ENCODE results near the gene PLEKHN1. TPM values are rescaled to one million over a fixed set of nuclear protein-coding genes. Genes with fewer than 3 reads are reported as not detected.

The PLEKHN1 gene
- total and polyA plus RNA-seq, 7 experiments from 2014 or later: 0.18 to 3.0 (median 0.83) TPM; not detected in 1

- Mint-ChIP-seq H3K27ac (no peak overlapping the region), H3K4me3 (peak overlapping the region in 8 of 10 donors; percentile 8 to 72 (median 38)), H3K4me1 (peaks cover 6 to 20% (median 15%) of the 10 kb centered on the region in 7 donors), H3K9me3 (no peaks in the 10 kb centered on the region), H3K27me3 (peaks cover 26 to 59% (median 37%) of the 10 kb centered on the region in 5 donors), H3K36me3 (peaks cover 0 to 3% (median 0%) of the 10 kb centered on the region in 5 donors)
- Histone ChIP-seq H3K36me3 (ENCODE audit: control insufficient read depth in 2 of 3, insufficient read depth in 3 of 3, low read length in 3 of 3) (no peaks in the 10 kb centered on the region), H3K27ac (ENCODE audit: low read depth, low read length) (no peak overlapping the region), H3K9me3 (ENCODE audit: control insufficient read depth in 2 of 3, low read length in 3 of 3) (no peaks in the 10 kb centered on the region), H3K4me1 (ENCODE audit: control insufficient read depth in 2 of 2, insufficient read depth in 2 of 2, low read length in 2 of 2) (peaks cover 7 to 21% of the 10 kb centered on the region in 2 donors), H3K4me3 (ENCODE audit: low read length) (peak overlapping the region; percentile 44), H3K27me3 (ENCODE audit: control insufficient read depth in 2 of 2, insufficient read depth in 2 of 2, low read length in 2 of 2) (peaks cover 7 to 27% of the 10 kb centered on the region in 2 donors)
- ChIA-PET CTCF (no interaction called here), POLR2A (no interaction called here)
- ATAC-seq: no peak
- DNase-seq: no peak
- intact Hi-C loops (cut with micrococcal nuclease): loop anchor here in 1 of 2 donors (1.0 kb wide), 1 partner anchor 34 kb away; the partner anchor contains the start of gene NOC2L
Measured at GRCh38 chr1:924656-925560, 41.4 kb upstream of the PLEKHN1 start.

- Histone ChIP-seq H3K27ac (ENCODE audit: low read depth, low read length) (no peak overlapping the region), H3K4me3 (ENCODE audit: low read length) (no peak overlapping the region), H3K36me3 (ENCODE audit: control insufficient read depth in 2 of 3, insufficient read depth in 3 of 3, low read length in 3 of 3) (no peaks in the 10 kb centered on the region), H3K9me3 (ENCODE audit: control insufficient read depth in 2 of 3, low read length in 3 of 3) (no peaks in the 10 kb centered on the region), H3K4me1 (ENCODE audit: control insufficient read depth in 2 of 2, insufficient read depth in 2 of 2, low read length in 2 of 2) (peaks cover 7 to 19% of the 10 kb centered on the region in 2 donors), H3K27me3 (ENCODE audit: control insufficient read depth in 2 of 2, insufficient read depth in 2 of 2, low read length in 2 of 2) (peaks cover 7 to 26% of the 10 kb centered on the region in 2 donors)
- H3K27ac Mint-ChIP-seq: peak overlapping the region in 1 of 9 donors; percentile 46
- CTCF ChIA-PET: no interaction called here
- DNase-seq (no peak), ATAC-seq (no peak)
- H3K36me3 Mint-ChIP-seq: peaks cover 0 to 3% (median 0%) of the 10 kb centered on the region in 5 donors
- peak overlapping the region in 9 of 10 donors; percentile 33 to 76 (median 47) for H3K4me3 Mint-ChIP-seq
- POLR2A ChIA-PET: no interaction called here
- no peaks in the 10 kb centered on the region for H3K9me3 Mint-ChIP-seq
- H3K4me1 Mint-ChIP-seq: peaks cover 2 to 15% (median 11%) of the 10 kb centered on the region in 7 donors
- intact Hi-C loops (cut with micrococcal nuclease): loop anchor here in 1 of 2 donors (1.0 kb wide), 1 partner anchor 34 kb away; the partner anchor contains the start of gene NOC2L
- H3K27me3 Mint-ChIP-seq: peaks cover 17 to 51% (median 31%) of the 10 kb centered on the region in 5 donors
Measured at GRCh38 chr1:925561-926421, 40.5 kb upstream of the PLEKHN1 start.

- ATAC-seq: no peak
- no peak overlapping the region for H3K27ac Mint-ChIP-seq
Measured at GRCh38 chr1:927234-927633, 39.0 kb upstream of the PLEKHN1 start.

DNA sequence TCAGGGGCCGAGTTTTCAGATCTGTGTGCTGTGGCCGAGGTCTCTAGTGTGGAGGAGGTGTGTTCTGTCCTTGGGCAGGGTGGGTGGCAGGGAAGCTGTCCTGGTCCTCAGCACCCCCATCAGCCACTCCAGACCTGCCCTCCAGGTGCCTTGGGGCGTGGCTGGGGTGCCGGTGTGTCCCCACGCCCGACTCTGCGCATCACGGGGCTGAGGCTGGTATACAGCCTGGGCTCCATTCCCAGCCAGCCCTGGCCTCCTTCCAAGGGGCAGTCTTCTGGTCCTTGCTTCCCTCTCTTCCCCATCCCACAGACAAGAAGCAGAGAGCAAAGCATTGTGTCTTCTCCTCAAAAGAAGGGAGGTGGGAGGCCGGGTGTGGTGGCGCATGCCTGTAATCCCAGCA lies 38.5 kb upstream of the PLEKHN1 start:
- Mint-ChIP-seq H3K27ac (no peak overlapping the region), H3K36me3 (no peaks in the 10 kb centered on the region), H3K9me3 (no peaks in the 10 kb centered on the region), H3K4me3 (no peak overlapping the region), H3K27me3 (peaks cover 15 to 40% (median 18%) of the 10 kb centered on the region in 5 donors), H3K4me1 (peaks cover 0 to 10% (median 6%) of the 10 kb centered on the region in 7 donors)
- Histone ChIP-seq H3K4me1 (ENCODE audit: control insufficient read depth in 2 of 2, insufficient read depth in 2 of 2, low read length in 2 of 2) (peaks cover 3 to 9% of the 10 kb centered on the region in 2 donors), H3K9me3 (ENCODE audit: control insufficient read depth in 2 of 3, low read length in 3 of 3) (no peaks in the 10 kb centered on the region), H3K27ac (ENCODE audit: low read depth, low read length) (no peak overlapping the region), H3K27me3 (ENCODE audit: control insufficient read depth in 2 of 2, insufficient read depth in 2 of 2, low read length in 2 of 2) (peaks cover 7 to 16% of the 10 kb centered on the region in 2 donors), H3K36me3 (ENCODE audit: control insufficient read depth in 2 of 3, insufficient read depth in 3 of 3, low read length in 3 of 3) (no peaks in the 10 kb centered on the region), H3K4me3 (ENCODE audit: low read length) (no peak overlapping the region)
- ATAC-seq (no peak), DNase-seq (no peak)
- intact Hi-C loops (cut with micrococcal nuclease): no loop called here
- ChIA-PET POLR2A (no interaction called here), CTCF (no interaction called here)

More at GRCh38 chr1:927234-927633, 39.0 kb upstream of the PLEKHN1 start:
- Histone ChIP-seq H3K4me1 (ENCODE audit: control insufficient read depth in 2 of 2, insufficient read depth in 2 of 2, low read length in 2 of 2) (peaks cover 3 to 11% of the 10 kb centered on the region in 2 donors), H3K27me3 (ENCODE audit: control insufficient read depth in 2 of 2, insufficient read depth in 2 of 2, low read length in 2 of 2) (peaks cover 7 to 16% of the 10 kb centered on the region in 2 donors), H3K4me3 (ENCODE audit: low read length) (no peak overlapping the region), H3K27ac (ENCODE audit: low read depth, low read length) (no peak overlapping the region), H3K36me3 (ENCODE audit: control insufficient read depth in 2 of 3, insufficient read depth in 3 of 3, low read length in 3 of 3) (no peaks in the 10 kb centered on the region), H3K9me3 (ENCODE audit: control insufficient read depth in 2 of 3, low read length in 3 of 3) (no peaks in the 10 kb centered on the region)
- Mint-ChIP-seq H3K36me3 (no peaks in the 10 kb centered on the region), H3K4me1 (peaks cover 0 to 10% (median 6%) of the 10 kb centered on the region in 7 donors), H3K27me3 (peaks cover 15 to 46% (median 21%) of the 10 kb centered on the region in 5 donors), H3K9me3 (no peaks in the 10 kb centered on the region), H3K4me3 (no peak overlapping the region)
- POLR2A ChIA-PET: no interaction called here
- intact Hi-C loops (cut with micrococcal nuclease): no loop called here
- no peak for DNase-seq
- CTCF ChIA-PET: no interaction called here

- ATAC-seq (no peak), DNase-seq (no peak)
- POLR2A ChIA-PET: no interaction called here
- H3K27me3 Mint-ChIP-seq: peaks cover 12 to 42% (median 15%) of the 10 kb centered on the region in 5 donors
- Histone ChIP-seq H3K27me3 (ENCODE audit: control insufficient read depth in 2 of 2, insufficient read depth in 2 of 2, low read length in 2 of 2) (peaks cover 6 to 7% of the 10 kb centered on the region in 2 donors), H3K27ac (ENCODE audit: low read depth, low read length) (no peak overlapping the region), H3K4me3 (ENCODE audit: low read length) (no peak overlapping the region), H3K36me3 (ENCODE audit: control insufficient read depth in 2 of 3, insufficient read depth in 3 of 3, low read length in 3 of 3) (no peaks in the 10 kb centered on the region), H3K9me3 (ENCODE audit: control insufficient read depth in 2 of 3, low read length in 3 of 3) (no peaks in the 10 kb centered on the region), H3K4me1 (ENCODE audit: control insufficient read depth in 2 of 2, insufficient read depth in 2 of 2, low read length in 2 of 2) (peaks cover 0 to 3% of the 10 kb centered on the region in 2 donors)
- CTCF ChIA-PET: no interaction called here
- H3K27ac Mint-ChIP-seq: no peak overlapping the region
- H3K4me3 Mint-ChIP-seq: no peak overlapping the region
- no peaks in the 10 kb centered on the region for H3K36me3 Mint-ChIP-seq
- intact Hi-C loops (cut with micrococcal nuclease): no loop called here
- H3K9me3 Mint-ChIP-seq: no peaks in the 10 kb centered on the region
- H3K4me1 Mint-ChIP-seq: peaks cover 0 to 3% (median 0%) of the 10 kb centered on the region in 7 donors
Measured at GRCh38 chr1:928825-929661, 37.2 kb upstream of the PLEKHN1 start.

Data from naive thymus-derived CD4-positive, alpha-beta T cell (primary cell).